ENCODE data around the gene BTBD1.
A peak's percentile ranks its signal among the peaks of the same experiment; 100 is the strongest.
"Not testable (repeated sequence)": the region's sequence is repeated elsewhere in the genome, so short reads cannot be mapped to it uniquely, and the experiment has no call there.

BTBD1 gene

DNA sequence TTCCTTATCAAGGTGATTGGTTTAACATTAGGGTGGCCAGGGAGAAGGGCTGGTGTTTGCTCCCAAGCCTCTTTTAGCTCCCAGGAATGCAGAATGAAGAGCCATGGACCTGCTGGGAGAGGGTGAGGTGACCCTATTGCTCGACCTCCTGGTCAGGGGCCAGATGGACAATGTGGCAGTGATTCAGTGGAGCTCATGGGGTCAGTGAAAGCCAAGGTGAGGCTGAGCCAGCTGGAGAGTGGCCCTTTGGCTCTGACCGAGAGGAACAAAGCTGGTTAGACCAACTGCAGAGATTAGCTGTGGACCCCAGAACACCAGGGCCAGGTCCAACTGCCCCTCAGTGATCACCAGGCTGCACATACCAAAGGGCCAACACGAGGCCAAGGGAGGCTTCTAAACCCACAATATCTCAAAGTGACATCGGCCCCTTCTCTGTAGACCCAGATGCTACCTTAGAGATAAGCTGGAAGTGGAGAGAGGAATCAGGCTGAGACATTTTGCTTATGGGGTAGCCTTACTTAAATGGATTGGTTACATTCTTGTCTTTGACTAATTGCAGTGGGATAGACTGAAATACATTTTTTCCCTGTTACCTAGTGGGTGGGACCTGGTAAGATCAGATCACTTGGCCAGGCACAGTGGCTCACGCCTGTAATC, 15.8 kb upstream of the BTBD1 start:
- in situ Hi-C loops (cut with HindIII; ENCODE audit: low sequenced_read_pairs): no loop called here
- no peak for DNase-seq (ENCODE audit: low read depth)
- TF ChIP-seq, protein P1, sequence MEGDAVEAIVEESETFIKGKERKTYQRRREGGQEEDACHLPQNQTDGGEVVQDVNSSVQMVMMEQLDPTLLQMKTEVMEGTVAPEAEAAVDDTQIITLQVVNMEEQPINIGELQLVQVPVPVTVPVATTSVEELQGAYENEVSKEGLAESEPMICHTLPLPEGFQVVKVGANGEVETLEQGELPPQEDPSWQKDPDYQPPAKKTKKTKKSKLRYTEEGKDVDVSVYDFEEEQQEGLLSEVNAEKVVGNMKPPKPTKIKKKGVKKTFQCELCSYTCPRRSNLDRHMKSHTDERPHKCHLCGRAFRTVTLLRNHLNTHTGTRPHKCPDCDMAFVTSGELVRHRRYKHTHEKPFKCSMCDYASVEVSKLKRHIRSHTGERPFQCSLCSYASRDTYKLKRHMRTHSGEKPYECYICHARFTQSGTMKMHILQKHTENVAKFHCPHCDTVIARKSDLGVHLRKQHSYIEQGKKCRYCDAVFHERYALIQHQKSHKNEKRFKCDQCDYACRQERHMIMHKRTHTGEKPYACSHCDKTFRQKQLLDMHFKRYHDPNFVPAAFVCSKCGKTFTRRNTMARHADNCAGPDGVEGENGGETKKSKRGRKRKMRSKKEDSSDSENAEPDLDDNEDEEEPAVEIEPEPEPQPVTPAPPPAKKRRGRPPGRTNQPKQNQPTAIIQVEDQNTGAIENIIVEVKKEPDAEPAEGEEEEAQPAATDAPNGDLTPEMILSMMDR (IDR thresholded peaks at IDR 0.05; ENCODE audit: low read depth, low read length, missing control alignments): no peak
- H3K4me3 ChIP-seq (ENCODE audit: low read depth, low read length): no peak overlapping the region

DNA sequence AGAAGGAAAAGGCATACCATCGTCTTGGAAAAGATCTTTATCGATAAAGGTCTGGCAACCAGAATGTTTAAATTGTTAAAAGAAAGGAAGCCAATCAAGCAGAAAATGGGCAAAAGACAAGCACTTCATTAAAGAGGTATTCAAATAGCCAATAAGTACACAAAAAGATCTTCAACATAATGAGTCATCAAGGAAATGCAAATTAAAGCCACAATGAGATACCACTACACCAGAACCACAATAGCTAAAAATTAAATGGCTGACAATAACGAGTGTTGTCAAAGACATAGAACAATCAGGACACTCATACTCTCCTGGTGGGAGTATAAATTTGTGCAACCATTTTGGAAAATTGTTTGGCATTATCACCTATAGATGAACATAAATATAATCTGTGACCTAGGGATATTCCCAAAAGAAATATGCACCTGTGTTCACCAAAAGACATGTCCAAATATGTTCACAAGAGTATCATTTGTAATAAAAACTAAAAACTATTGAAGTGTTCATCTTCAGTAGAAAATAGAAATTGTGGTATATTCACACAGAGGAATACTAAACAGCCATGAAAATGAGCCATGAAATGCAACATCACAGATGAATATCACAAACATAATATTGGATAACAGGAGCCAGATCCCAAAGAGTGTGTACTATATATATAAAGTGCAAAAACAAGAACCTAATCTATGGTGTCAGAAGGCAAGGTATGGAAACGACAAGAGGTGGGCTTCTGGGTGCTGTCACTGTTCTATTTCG, 14.4 kb upstream of the BTBD1 start:
- in situ Hi-C loops (cut with HindIII; ENCODE audit: low sequenced_read_pairs): no loop called here
- no peak overlapping the region for H3K4me3 ChIP-seq (ENCODE audit: low read depth, low read length)
- no peak for DNase-seq (ENCODE audit: low read depth)
- TF ChIP-seq, protein P1 (IDR thresholded peaks at IDR 0.05; ENCODE audit: low read depth, low read length, missing control alignments): no peak

DNA sequence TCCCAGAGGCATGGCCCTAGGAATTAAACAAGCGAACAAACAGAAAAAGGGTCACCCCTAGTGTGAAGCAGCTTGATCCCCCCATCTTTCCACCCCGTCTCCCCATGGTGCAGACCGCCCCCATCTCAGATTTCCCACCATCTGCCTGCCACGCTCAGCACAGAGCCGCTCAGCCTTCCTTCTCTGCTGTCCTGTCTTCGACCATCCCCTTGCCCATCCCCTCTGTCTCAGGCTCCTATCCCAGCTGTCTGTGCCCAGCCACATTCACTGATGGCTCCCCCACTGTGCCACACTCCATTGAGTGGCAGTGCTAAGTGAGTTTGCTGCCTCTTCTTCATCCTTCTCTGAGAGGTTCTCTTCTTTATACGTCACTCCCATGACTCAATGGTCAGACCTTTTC, 11.7 kb upstream of the BTBD1 start:
- in situ Hi-C loops (cut with HindIII; ENCODE audit: low sequenced_read_pairs): no loop called here
- TF ChIP-seq, protein P1 (IDR thresholded peaks at IDR 0.05; ENCODE audit: low read depth, low read length, missing control alignments): no peak
- DNase-seq (ENCODE audit: low read depth): no peak
- no peak overlapping the region for H3K4me3 ChIP-seq (ENCODE audit: low read depth, low read length)

DNA sequence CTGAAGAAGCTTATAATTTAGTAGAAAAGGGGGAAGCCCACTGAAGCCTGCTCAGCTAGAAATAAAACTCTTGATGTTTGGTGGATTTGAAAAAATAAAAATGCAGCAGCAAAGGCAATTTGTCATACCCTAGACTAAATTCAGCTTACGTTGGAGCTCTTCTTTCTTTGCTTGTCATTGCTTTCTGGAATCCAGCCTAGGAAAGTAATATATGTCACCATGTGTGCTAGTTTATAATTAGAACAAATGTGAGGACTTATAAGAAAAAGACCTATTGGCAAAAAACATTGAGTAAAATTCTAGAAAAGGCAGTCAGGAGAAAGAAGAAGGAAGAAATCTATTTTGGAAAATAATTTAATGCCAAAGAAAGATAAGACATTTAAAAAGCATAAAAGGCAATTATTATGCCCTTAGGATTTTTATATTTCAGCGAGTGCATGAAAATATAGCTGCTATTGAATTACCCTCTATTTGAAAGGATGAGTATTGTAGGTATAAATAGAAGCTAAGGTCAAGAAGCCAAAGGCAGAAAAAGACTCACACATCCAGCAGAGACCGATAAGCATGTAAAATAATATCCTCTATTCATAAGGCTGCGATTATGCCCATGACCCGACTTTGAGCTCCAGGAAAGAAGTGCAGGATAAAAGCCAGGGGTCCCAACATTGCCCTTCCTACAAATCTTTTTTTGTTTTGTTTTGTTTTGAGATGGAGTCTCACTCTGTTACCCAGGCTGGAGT, 10.6 kb upstream of the BTBD1 start:
- no peak overlapping the region for H3K4me3 ChIP-seq (ENCODE audit: low read depth, low read length)
- TF ChIP-seq, protein P1 (IDR thresholded peaks at IDR 0.05; ENCODE audit: low read depth, low read length, missing control alignments): no peak
- in situ Hi-C loops (cut with HindIII; ENCODE audit: low sequenced_read_pairs): no loop called here
- DNase-seq (ENCODE audit: low read depth): no peak

DNA sequence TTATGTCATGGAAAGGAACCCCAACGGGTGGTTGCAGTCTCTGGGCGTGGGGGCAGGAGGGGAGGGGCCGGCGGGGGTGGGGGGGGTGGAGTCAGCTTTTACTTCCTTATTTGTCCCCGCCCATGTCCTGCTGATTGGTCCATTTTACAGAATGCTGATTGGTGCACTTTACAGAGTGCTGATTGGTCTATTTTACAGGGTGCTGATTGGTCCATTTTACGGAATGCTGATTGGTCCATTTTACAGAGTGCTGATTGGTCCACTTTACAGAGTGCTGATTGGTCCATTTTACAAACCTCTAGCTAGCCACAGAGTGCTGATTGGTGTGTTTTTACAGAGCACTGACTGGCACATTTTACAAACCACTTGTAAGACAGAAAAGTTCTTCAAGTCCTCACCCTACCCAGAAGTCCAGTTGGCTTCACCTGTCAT, 2.2 kb upstream of the BTBD1 start:
- DNase-seq (ENCODE audit: low read depth); in situ Hi-C loops (cut with HindIII; ENCODE audit: low sequenced_read_pairs); H3K4me3 ChIP-seq (ENCODE audit: low read depth, low read length): not testable (repeated sequence)

DNA sequence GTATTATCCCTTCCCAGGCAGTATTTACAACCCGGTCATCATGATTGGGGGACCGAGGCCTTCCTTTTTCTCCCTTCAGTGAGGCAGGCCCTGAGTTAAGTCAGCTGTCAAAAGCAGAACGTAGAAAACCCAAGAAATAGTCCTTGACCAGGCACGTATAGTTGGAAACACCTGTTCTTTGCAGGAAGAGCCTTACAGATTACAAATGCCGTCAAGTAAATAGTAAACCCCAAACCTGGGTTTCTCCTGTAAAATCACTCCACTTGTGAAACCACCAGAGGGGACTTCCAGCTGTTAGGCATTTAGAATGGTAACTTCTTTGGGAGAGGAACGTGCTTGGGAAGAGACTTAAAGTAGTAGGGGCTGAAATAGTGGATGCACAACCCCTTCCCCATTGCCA, 1.0 kb upstream of the BTBD1 start:
- no peak overlapping the region for H3K4me3 ChIP-seq (ENCODE audit: low read depth, low read length)
- DNase-seq (ENCODE audit: low read depth): no peak
- TF ChIP-seq, protein P1 (IDR thresholded peaks at IDR 0.05; ENCODE audit: low read depth, low read length, missing control alignments): no peak
- in situ Hi-C loops (cut with HindIII; ENCODE audit: low sequenced_read_pairs): no loop called here

DNA sequence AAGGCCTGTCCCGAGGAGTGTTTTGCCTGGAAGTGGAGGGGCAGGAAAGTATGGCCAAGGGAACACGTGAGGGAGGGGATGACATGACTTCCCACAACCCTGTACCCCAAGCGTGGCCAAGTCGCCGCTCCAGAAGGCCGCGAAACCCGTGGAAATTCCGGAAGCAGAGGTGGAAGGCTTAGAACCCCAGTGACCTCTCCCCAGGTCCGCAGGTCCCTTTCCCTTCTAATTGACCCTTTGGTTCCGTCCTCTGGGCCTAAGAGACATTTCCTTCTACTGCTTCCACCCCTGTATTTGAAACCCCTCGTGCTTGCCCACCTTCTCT, 548 bp upstream of the BTBD1 start:
- in situ Hi-C loops (cut with HindIII; ENCODE audit: low sequenced_read_pairs): no loop called here
- no peak for DNase-seq (ENCODE audit: low read depth)
- TF ChIP-seq, protein P1 (IDR thresholded peaks at IDR 0.05; ENCODE audit: low read depth, low read length, missing control alignments): no peak
- peak overlapping the region; percentile 89 for H3K4me3 ChIP-seq (ENCODE audit: low read depth, low read length)

Data from astrocyte of the cerebellum (primary cell).